Neural crest cell (in vitro differentiated cells): Measurements from ENCODE around the gene SLC25A44. TPM values are rescaled to one million over a fixed set of nuclear protein-coding genes. Genes with fewer than 3 reads are reported as not detected.

Source experiments
- DNase-seq: peaks from one replicate; pipeline ENCODE4 v3.0.0; 2021; ENCODE audit warnings: low read depth, mixed read lengths, low spot score
- H3K27ac Mint-ChIP-seq: one replicate; pipeline ENCODE4 v1.8.0; 2021; ENCODE audit warnings: mild to moderate bottlenecking, mixed read lengths; ENCODE audit not compliant: unreplicated experiment
- H3K27me3 Mint-ChIP-seq: 2 replicates; pipeline ENCODE4 v1.8.0; 2021; ENCODE audit warnings: low read depth, mild to moderate bottlenecking, mixed read lengths
- H3K36me3 Mint-ChIP-seq: 2 replicates; pipeline ENCODE4 v1.8.0; 2021; ENCODE audit warnings: low read depth, mild to moderate bottlenecking, mixed read lengths
- H3K4me1 Mint-ChIP-seq: 2 replicates; pipeline ENCODE4 v1.8.0; 2021; ENCODE audit warnings: mixed read lengths
- H3K4me3 Mint-ChIP-seq: one replicate; pipeline ENCODE4 v1.8.0; 2021; ENCODE audit warnings: mild to moderate bottlenecking, mixed read lengths
- H3K9me3 Mint-ChIP-seq: 2 replicates; pipeline ENCODE4 v1.8.0; 2021; ENCODE audit warnings: mixed read lengths
- CTCF ChIP-seq: fragments of 200-600 bp; sonication (generic); conservative IDR thresholded peaks from 2 replicates; pipeline ENCODE4 v1.5.0; 2021; ENCODE audit warnings: antibody characterized with exemption, mild to moderate bottlenecking
- total RNA-seq: library from RNA; stranded (reverse); gene quantifications from 2 replicates; pipeline ENCODE4 v1.2.1, GENCODE V29; 2021

SLC25A44 gene
- total RNA-seq, 1 donor from 2014 or later = 22.7 TPM

GRCh38 chr1:156230473-156230837 lies 36.6 kb downstream of the SLC25A44 start:
- Mint-ChIP-seq H3K36me3 (peaks cover 3% of the 10 kb centered on the region), H3K4me3 (no peak overlapping the region), H3K4me1 (peaks cover 2% of the 10 kb centered on the region), H3K9me3 (no peaks in the 10 kb centered on the region), H3K27me3 (no peaks in the 10 kb centered on the region), H3K27ac (no peak overlapping the region)
- no peak for TF ChIP-seq CTCF
- DNase-seq = no peak

GRCh38 chr1:156232201-156232894 lies 38.4 kb downstream of the SLC25A44 start:
- TF ChIP-seq CTCF = no peak
- DNase-seq = no peak
- H3K4me1 Mint-ChIP-seq = no peaks in the 10 kb centered on the region
- H3K27me3 Mint-ChIP-seq = no peaks in the 10 kb centered on the region
- no peaks in the 10 kb centered on the region for H3K9me3 Mint-ChIP-seq
- H3K4me3 Mint-ChIP-seq = no peak overlapping the region
- H3K27ac Mint-ChIP-seq = peak overlapping the region; percentile 40
- H3K36me3 Mint-ChIP-seq = peaks cover 10% of the 10 kb centered on the region

GRCh38 chr1:156233426-156234127 lies 39.7 kb downstream of the SLC25A44 start:
- Mint-ChIP-seq H3K4me1 (no peaks in the 10 kb centered on the region), H3K9me3 (no peaks in the 10 kb centered on the region), H3K27ac (no peak overlapping the region), H3K4me3 (no peak overlapping the region), H3K27me3 (no peaks in the 10 kb centered on the region), H3K36me3 (peaks cover 8% of the 10 kb centered on the region)
- no peak for TF ChIP-seq CTCF
- no peak for DNase-seq

- Mint-ChIP-seq H3K4me3 (no peak overlapping the region), H3K4me1 (no peaks in the 10 kb centered on the region), H3K27ac (no peak overlapping the region), H3K27me3 (peaks cover 2% of the 10 kb centered on the region), H3K36me3 (peaks cover 11% of the 10 kb centered on the region), H3K9me3 (no peaks in the 10 kb centered on the region)
- DNase-seq = no peak
- no peak for TF ChIP-seq CTCF
These were observed 42.3 kb downstream of the SLC25A44 start for GRCh38 chr1:156236164-156236563.

- DNase-seq = no peak
- H3K4me3 Mint-ChIP-seq = no peak overlapping the region
- peaks cover 4% of the 10 kb centered on the region for H3K27me3 Mint-ChIP-seq
- no peak for TF ChIP-seq CTCF
- H3K36me3 Mint-ChIP-seq = peaks cover 11% of the 10 kb centered on the region
- no peaks in the 10 kb centered on the region for H3K4me1 Mint-ChIP-seq
- H3K9me3 Mint-ChIP-seq = no peaks in the 10 kb centered on the region
- no peak overlapping the region for H3K27ac Mint-ChIP-seq
These were observed 44.3 kb downstream of the SLC25A44 start for GRCh38 chr1:156238248-156238647.
